Adipose tissue (tissue), 3 donors: ENCODE results near the gene GRAMD1A. TPM values are rescaled to one million over a fixed set of nuclear protein-coding genes. Genes with fewer than 3 reads are reported as not detected.

Experiments
- H3K27ac ChIP-seq: one replicate; pipeline ENCODE4 v1.5.1; 2013; ENCODE audit warnings: low read depth, low read length
- WGBS, 3 donors: extraction: QIAGEN DNeasy Blood & Tissue Kit; methylation state at CpG; one replicate each; pipeline ENCODE4 v1.1.7; 2013; 5-methylcytosine and 5-hydroxymethylcytosine counted together
- polyA plus RNA-seq, 3 donors: library from polyadenylated mRNA; stranded (reverse); fragments of 200-250 nt; gene quantifications; one replicate each; pipeline ENCODE4 v1.2.3, GENCODE V29; 2013
- donor health status: healthy with polysubstance abuse.
- donor health status: Bipolar disorder and iron deficiency.
- donor health status: healthy.

Gene GRAMD1A
- polyA plus RNA-seq, 3 donors, result 72.1 to 85.9 (median 73.7) TPM

- WGBS, 3 donors, result 75 to 85% (median 80%) methylated on average over 6 of the region's 6 CpGs
- H3K27ac ChIP-seq, result no peak overlapping the region
These were observed 56.5 kb downstream of the GRAMD1A start for GRCh38 chr19:35056513-35057063.

GRCh38 chr19:35058370-35058769, 58.2 kb downstream of the GRAMD1A start:
- 81 to 86% (median 85%) methylated on average over 2 of the region's 2 CpGs for WGBS, 3 donors
- no peak overlapping the region for H3K27ac ChIP-seq

GRCh38 chr19:35059006-35059798, 59.1 kb downstream of the GRAMD1A start:
- 84 to 92% (median 90%) methylated on average over 26 of the region's 26 CpGs for WGBS, 3 donors
- no peak overlapping the region for H3K27ac ChIP-seq

- WGBS, 3 donors, result 88 to 89% (median 89%) methylated on average over 15 of the region's 15 CpGs
- H3K27ac ChIP-seq, result no peak overlapping the region
These were observed 59.6 kb downstream of the GRAMD1A start for GRCh38 chr19:35059799-35060091.

- no peak overlapping the region for H3K27ac ChIP-seq
- 90 to 94% (median 90%) methylated on average over 27 to 29 of the region's 29 CpGs for WGBS, 3 donors
These were observed 60.2 kb downstream of the GRAMD1A start for GRCh38 chr19:35060160-35060855.

GRCh38 chr19:35061583-35062373, 61.7 kb downstream of the GRAMD1A start:
- 80 to 88% (median 81%) methylated on average over 7 of the region's 7 CpGs for WGBS, 3 donors

GRCh38 chr19:35062942-35063341, 62.8 kb downstream of the GRAMD1A start:
- WGBS, 3 donors, result 75 to 90% (median 84%) methylated on average over 7 of the region's 7 CpGs
- H3K27ac ChIP-seq, result no peak overlapping the region

More at GRCh38 chr19:35061583-35062373, 61.7 kb downstream of the GRAMD1A start:
- no peak overlapping the region for H3K27ac ChIP-seq

GRCh38 chr19:35063940-35064818, 64.1 kb downstream of the GRAMD1A start:
- H3K27ac ChIP-seq, result no peak overlapping the region
- WGBS, 3 donors, result 77 to 84% (median 81%) methylated on average over 10 of the region's 10 CpGs

GRCh38 chr19:35065574-35065973, 65.5 kb downstream of the GRAMD1A start:
- WGBS, 3 donors, result 85 to 89% (median 89%) methylated on average over 10 of the region's 10 CpGs
- H3K27ac ChIP-seq, result no peak overlapping the region

- WGBS, 3 donors, result 91 to 94% (median 93%) methylated on average over 15 of the region's 15 CpGs
- H3K27ac ChIP-seq, result no peak overlapping the region
These were observed 66.0 kb downstream of the GRAMD1A start for GRCh38 chr19:35066121-35066520.

GRCh38 chr19:35066691-35067563, 66.8 kb downstream of the GRAMD1A start:
- WGBS, 3 donors, result 16 to 19% (median 18%) methylated on average over 14 of the region's 14 CpGs
- H3K27ac ChIP-seq, result no peak overlapping the region

GRCh38 chr19:35068941-35069634, 69.0 kb downstream of the GRAMD1A start:
- 77 to 83% (median 80%) methylated on average over 10 of the region's 10 CpGs for WGBS, 3 donors
- no peak overlapping the region for H3K27ac ChIP-seq

- no peak overlapping the region for H3K27ac ChIP-seq
- WGBS, 3 donors, result 68 to 97% (median 75%) methylated on average over 1 of the region's 1 CpG
These were observed 69.6 kb downstream of the GRAMD1A start for GRCh38 chr19:35069696-35070095.

GRCh38 chr19:35070471-35070870, 70.3 kb downstream of the GRAMD1A start:
- no peak overlapping the region for H3K27ac ChIP-seq
- 83 to 98% (median 94%) methylated on average over 3 of the region's 3 CpGs for WGBS, 3 donors

- WGBS, 3 donors, result 73 to 79% (median 78%) methylated on average over 10 of the region's 10 CpGs
- no peak overlapping the region for H3K27ac ChIP-seq
These were observed 73.4 kb downstream of the GRAMD1A start for GRCh38 chr19:35073516-35073915.

- 65 to 84% (median 79%) methylated on average over 8 of the region's 8 CpGs for WGBS, 3 donors
- no peak overlapping the region for H3K27ac ChIP-seq
These were observed 73.8 kb downstream of the GRAMD1A start for GRCh38 chr19:35073941-35074340.
